ENCODE data around the gene GPR32.

GPR32 gene

GRCh38 chr19:50795664-50796073, 25.4 kb downstream of the GPR32 start:
- peaks cover under 1% of the 10 kb centered on the region; the same call in 1 of the 2 replicates for H3K36me3 ChIP-seq (ENCODE audit: low read length)
- TF ChIP-seq CTCF (IDR thresholded peaks at IDR 0.05; ENCODE audit: insufficient read depth, low read length, poor library complexity, severe bottlenecking) (no peak), EZH2phosphoT487 (conservative IDR thresholded peaks at IDR 0.05; ENCODE audit: low read length) (no peak)
- peaks cover 9% of the 10 kb centered on the region; the same call in 1 of the 2 replicates for H3K79me2 ChIP-seq (ENCODE audit: insufficient read depth, low read length)
- peaks cover 35% of the 10 kb centered on the region for H3F3A ChIP-seq (ENCODE audit: insufficient read depth)
- no peak overlapping the region for H3K4me2 ChIP-seq (ENCODE audit: low read depth, low read length, poor library complexity, severe bottlenecking)
- H4K20me1 ChIP-seq (ENCODE audit: low read depth, low read length) = peaks cover 11% of the 10 kb centered on the region; the same call in 1 of the 2 replicates
- no peak overlapping the region for H3K9ac ChIP-seq (ENCODE audit: low read length)
- no peak overlapping the region for H2AFZ ChIP-seq (ENCODE audit: low read depth, low read length, severe bottlenecking)
- no peaks in the 10 kb centered on the region for H3K9me2 ChIP-seq (replicated peaks; ENCODE audit: insufficient read depth, low read length)
- H3K4me3 ChIP-seq (ENCODE audit: insufficient read depth, low read length, poor library complexity, severe bottlenecking) = no peak overlapping the region
- H3K9me3 ChIP-seq (ENCODE audit: insufficient read depth, low read length) = no peaks in the 10 kb centered on the region
- peak overlapping the region; percentile 20 for H3K27ac ChIP-seq (ENCODE audit: low read depth, low read length)
- H3K27me3 ChIP-seq (ENCODE audit: low read length) = no peaks in the 10 kb centered on the region

- Histone ChIP-seq H3K9me3 (ENCODE audit: insufficient read depth, low read length) (no peaks in the 10 kb centered on the region), H3K4me2 (ENCODE audit: low read depth, low read length, poor library complexity, severe bottlenecking) (no peak overlapping the region), H3K9me2 (replicated peaks; ENCODE audit: insufficient read depth, low read length) (no peaks in the 10 kb centered on the region), H2AFZ (ENCODE audit: low read depth, low read length, severe bottlenecking) (no peak overlapping the region), H3K4me3 (ENCODE audit: insufficient read depth, low read length, poor library complexity, severe bottlenecking) (no peak overlapping the region), H3K9ac (ENCODE audit: low read length) (no peak overlapping the region), H4K20me1 (ENCODE audit: low read depth, low read length) (peaks cover 16% of the 10 kb centered on the region; the same call in 1 of the 2 replicates), H3K79me2 (ENCODE audit: insufficient read depth, low read length) (peaks cover 14% of the 10 kb centered on the region), H3K27ac (ENCODE audit: low read depth, low read length) (peak overlapping the region; percentile 20; the same call in 1 of the 2 replicates), H3F3A (ENCODE audit: insufficient read depth) (peaks cover 40% of the 10 kb centered on the region), H3K36me3 (ENCODE audit: low read length) (peaks cover 5% of the 10 kb centered on the region; the same call in 1 of the 2 replicates), H3K27me3 (ENCODE audit: low read length) (no peaks in the 10 kb centered on the region)
- TF ChIP-seq CTCF (IDR thresholded peaks at IDR 0.05; ENCODE audit: insufficient read depth, low read length, poor library complexity, severe bottlenecking) (no peak), EZH2phosphoT487 (conservative IDR thresholded peaks at IDR 0.05; ENCODE audit: low read length) (no peak)
Observed at GRCh38 chr19:50796128-50796633, 25.9 kb downstream of the GPR32 start.

GRCh38 chr19:50796634-50797428, 26.6 kb downstream of the GPR32 start:
- Histone ChIP-seq H3K4me2 (ENCODE audit: low read depth, low read length, poor library complexity, severe bottlenecking) (no peak overlapping the region), H4K20me1 (ENCODE audit: low read depth, low read length) (peaks cover 18% of the 10 kb centered on the region; the same call in 1 of the 2 replicates), H3K27me3 (ENCODE audit: low read length) (no peaks in the 10 kb centered on the region), H3F3A (ENCODE audit: insufficient read depth) (peaks cover 41% of the 10 kb centered on the region), H3K9me3 (ENCODE audit: insufficient read depth, low read length) (no peaks in the 10 kb centered on the region), H3K27ac (ENCODE audit: low read depth, low read length) (peak overlapping the region; percentile 20; the same call in 1 of the 2 replicates), H3K4me3 (ENCODE audit: insufficient read depth, low read length, poor library complexity, severe bottlenecking) (no peak overlapping the region), H3K9me2 (replicated peaks; ENCODE audit: insufficient read depth, low read length) (no peaks in the 10 kb centered on the region), H2AFZ (ENCODE audit: low read depth, low read length, severe bottlenecking) (no peak overlapping the region), H3K36me3 (ENCODE audit: low read length) (peaks cover 7% of the 10 kb centered on the region; the same call in 1 of the 2 replicates), H3K9ac (ENCODE audit: low read length) (no peak overlapping the region), H3K79me2 (ENCODE audit: insufficient read depth, low read length) (peaks cover 16% of the 10 kb centered on the region)
- TF ChIP-seq EZH2phosphoT487 (conservative IDR thresholded peaks at IDR 0.05; ENCODE audit: low read length) = no peak
- no peak for TF ChIP-seq CTCF (IDR thresholded peaks at IDR 0.05; ENCODE audit: insufficient read depth, low read length, poor library complexity, severe bottlenecking)
